ENCODE results near the gene ACOX3. TPM values are rescaled to one million over a fixed set of nuclear protein-coding genes. Genes with fewer than 3 reads are reported as not detected.

ACOX3 gene
- total RNA-seq, 6 donors from 2014 or later: 23.7 to 56.6 (median 31.8) TPM

DNA sequence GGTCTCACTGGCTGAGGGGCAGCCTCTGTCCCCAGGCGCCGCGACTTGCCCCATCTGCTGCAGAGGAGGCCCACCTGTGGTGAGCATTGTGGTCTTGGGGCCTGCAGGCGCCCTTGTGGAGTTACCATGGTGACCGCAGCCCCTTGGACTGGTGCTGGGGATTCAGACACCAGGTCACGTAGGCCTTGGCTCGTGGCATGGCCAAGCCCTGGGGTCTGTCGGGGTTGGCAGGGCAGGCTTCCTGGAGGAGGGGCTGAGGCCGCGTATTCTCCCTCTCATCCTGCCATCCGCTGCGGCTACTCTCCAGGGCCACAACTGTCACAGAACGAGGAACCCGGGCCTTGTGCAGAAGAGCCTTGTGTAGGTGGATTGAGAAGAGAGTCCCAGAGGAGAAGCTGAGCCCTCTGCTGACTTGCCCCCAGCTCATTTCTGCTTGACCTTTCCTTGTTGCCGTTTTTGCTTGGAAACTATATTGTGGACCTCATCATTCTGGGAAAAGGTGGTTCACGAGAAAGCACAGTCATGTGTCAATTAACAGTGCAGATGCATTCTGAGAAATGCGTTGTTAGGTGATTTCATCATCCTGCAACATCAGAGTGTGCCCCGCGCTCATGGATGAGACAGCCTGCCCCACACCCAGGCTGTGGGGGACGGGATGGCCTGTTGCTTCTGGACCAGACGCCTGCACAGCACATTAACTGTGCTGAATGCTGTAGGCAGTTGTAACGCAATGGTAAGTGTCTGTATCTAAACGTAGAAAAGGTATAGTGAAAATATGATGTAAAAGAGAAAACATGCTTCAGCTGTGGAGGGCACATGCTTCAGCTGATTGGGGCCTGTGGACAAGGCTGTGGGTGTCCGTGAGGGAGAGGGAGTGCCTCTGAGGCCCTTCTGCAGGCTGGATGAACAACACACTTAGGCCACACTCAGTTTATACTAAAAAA, 38.5 kb upstream of the ACOX3 start:
- Histone ChIP-seq H3K4me3 (no peak overlapping the region), H3K4me1 (no peaks in the 10 kb centered on the region), H3K9me3 (no peaks in the 10 kb centered on the region), H3K36me3 (peaks cover 0 to 33% (median 17%) of the 10 kb centered on the region in 4 donors), H3K27ac (no peak overlapping the region), H3K27me3 (no peaks in the 10 kb centered on the region)
- ATAC-seq (ENCODE audit: low FRiP score in 2 of 2): no peak
- 90 to 91% methylated on average over 20 to 24 of the region's 24 CpGs for WGBS, 2 donors
- peak in 1 of 2 donors; percentile 58 for DNase-seq
- no peak for TF ChIP-seq POLR2AphosphoS5 (IDR thresholded peaks at IDR 0.05)
- TF ChIP-seq, protein P1, sequence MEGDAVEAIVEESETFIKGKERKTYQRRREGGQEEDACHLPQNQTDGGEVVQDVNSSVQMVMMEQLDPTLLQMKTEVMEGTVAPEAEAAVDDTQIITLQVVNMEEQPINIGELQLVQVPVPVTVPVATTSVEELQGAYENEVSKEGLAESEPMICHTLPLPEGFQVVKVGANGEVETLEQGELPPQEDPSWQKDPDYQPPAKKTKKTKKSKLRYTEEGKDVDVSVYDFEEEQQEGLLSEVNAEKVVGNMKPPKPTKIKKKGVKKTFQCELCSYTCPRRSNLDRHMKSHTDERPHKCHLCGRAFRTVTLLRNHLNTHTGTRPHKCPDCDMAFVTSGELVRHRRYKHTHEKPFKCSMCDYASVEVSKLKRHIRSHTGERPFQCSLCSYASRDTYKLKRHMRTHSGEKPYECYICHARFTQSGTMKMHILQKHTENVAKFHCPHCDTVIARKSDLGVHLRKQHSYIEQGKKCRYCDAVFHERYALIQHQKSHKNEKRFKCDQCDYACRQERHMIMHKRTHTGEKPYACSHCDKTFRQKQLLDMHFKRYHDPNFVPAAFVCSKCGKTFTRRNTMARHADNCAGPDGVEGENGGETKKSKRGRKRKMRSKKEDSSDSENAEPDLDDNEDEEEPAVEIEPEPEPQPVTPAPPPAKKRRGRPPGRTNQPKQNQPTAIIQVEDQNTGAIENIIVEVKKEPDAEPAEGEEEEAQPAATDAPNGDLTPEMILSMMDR (IDR thresholded peaks at IDR 0.05): no peak
- TF ChIP-seq EP300 (IDR thresholded peaks at IDR 0.05): no peak
- no peak for TF ChIP-seq POLR2A (IDR thresholded peaks at IDR 0.05)

DNA sequence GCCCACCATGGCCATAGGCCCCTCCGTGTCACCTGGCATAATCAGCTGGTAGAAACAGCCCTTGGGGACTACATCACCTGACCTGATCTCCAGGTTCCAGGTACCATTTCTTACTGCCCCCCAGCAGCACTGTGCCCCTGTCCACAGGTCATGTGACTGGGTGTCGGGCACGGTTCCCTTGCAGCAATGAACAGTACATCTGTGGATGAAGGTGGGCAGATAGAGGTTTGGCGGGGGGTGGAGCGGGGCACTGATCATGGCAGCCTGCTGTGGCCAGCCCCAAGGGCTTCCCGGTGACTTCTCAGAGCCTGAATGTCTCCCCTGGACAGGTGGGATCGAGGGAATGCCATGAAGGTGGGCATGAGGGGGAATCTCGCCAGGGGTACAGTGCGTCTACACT, 37.8 kb upstream of the ACOX3 start:
- TF ChIP-seq POLR2AphosphoS5 (IDR thresholded peaks at IDR 0.05) (no peak), POLR2A (IDR thresholded peaks at IDR 0.05) (no peak), EP300 (IDR thresholded peaks at IDR 0.05) (no peak)
- TF ChIP-seq, protein P1 (IDR thresholded peaks at IDR 0.05): no peak
- no peak for DNase-seq
- WGBS, 2 donors: 96 to 97% methylated on average over 8 to 9 of the region's 9 CpGs
- H3K27ac ChIP-seq: no peak overlapping the region
- H3K36me3 ChIP-seq: peaks cover 0 to 33% (median 17%) of the 10 kb centered on the region in 4 donors
- H3K4me3 ChIP-seq: no peak overlapping the region
- peaks cover 0 to 3% (median under 1%) of the 10 kb centered on the region in 4 donors for H3K4me1 ChIP-seq
- no peaks in the 10 kb centered on the region for H3K27me3 ChIP-seq
- H3K9me3 ChIP-seq: no peaks in the 10 kb centered on the region
- no peak for ATAC-seq (ENCODE audit: low FRiP score in 2 of 2)

DNA sequence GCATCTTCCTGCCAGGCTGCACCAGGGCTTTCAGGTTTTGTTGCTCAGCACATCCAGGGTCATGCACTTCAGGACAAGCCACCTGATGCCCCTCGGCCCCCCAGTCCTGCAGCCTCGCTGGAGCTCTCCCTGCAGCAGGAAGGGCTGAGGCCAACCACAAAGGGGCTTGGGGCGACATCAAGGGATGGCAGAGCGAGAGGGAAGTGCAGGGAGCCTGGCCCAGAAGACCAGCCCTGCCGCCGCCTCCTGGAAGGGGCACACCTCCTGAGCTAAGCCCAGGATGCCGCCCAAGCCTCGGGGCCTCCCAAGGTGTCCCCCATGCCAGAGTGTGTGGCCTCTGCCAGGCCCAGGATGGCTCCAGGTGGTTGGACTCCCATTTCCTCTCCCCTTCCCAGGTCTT, 37.2 kb upstream of the ACOX3 start:
- Histone ChIP-seq H3K4me1 (peaks cover 0 to 7% (median 3%) of the 10 kb centered on the region in 4 donors), H3K4me3 (no peak overlapping the region), H3K36me3 (peaks cover 0 to 33% (median 17%) of the 10 kb centered on the region in 4 donors), H3K27ac (no peak overlapping the region), H3K27me3 (no peaks in the 10 kb centered on the region), H3K9me3 (no peaks in the 10 kb centered on the region)
- WGBS, 2 donors: 84 to 100% methylated on average over 2 to 8 of the region's 8 CpGs
- TF ChIP-seq POLR2A (IDR thresholded peaks at IDR 0.05): no peak
- TF ChIP-seq EP300 (IDR thresholded peaks at IDR 0.05): no peak
- TF ChIP-seq, protein P1 (IDR thresholded peaks at IDR 0.05): no peak
- TF ChIP-seq POLR2AphosphoS5 (IDR thresholded peaks at IDR 0.05): no peak
- DNase-seq (no peak), ATAC-seq (ENCODE audit: low FRiP score in 2 of 2) (peak in 1 of 2 donors; percentile 13)

DNA sequence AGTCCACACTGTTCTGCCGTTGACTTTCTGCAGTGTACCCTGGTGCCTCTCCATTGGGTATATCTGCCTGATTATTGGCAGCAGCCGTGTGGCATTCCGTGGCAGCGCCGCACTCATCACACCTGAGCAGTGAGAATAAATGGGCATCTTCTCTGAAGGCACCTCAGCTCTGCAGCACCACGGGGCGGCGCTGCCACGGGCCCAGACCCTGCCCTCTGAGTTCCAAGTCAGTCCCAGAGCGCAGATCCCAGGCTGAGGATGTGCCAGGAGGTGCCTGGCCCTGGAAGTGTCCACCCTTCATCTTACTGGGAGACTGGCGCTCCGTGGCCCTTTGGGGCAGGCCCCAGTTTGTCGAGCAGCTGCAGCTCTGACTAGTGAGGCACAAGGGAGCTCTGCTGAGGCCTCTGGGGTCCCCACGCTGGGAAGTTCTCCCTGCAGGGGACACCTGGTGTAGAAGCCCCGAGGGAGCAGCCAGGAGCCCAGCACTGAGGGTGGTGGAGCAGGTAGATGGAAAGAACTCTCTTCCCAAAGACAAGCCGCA, 36.6 kb upstream of the ACOX3 start:
- H3K9me3 ChIP-seq: no peaks in the 10 kb centered on the region
- H3K4me1 ChIP-seq: peaks cover 5 to 11% (median 7%) of the 10 kb centered on the region in 4 donors
- no peaks in the 10 kb centered on the region for H3K27me3 ChIP-seq
- no peak overlapping the region for H3K27ac ChIP-seq
- 91 to 94% methylated on average over 12 to 16 of the region's 16 CpGs for WGBS, 2 donors
- DNase-seq: peak in 1 of 2 donors; percentile 58
- no peak for TF ChIP-seq POLR2A (IDR thresholded peaks at IDR 0.05)
- no peak for TF ChIP-seq EP300 (IDR thresholded peaks at IDR 0.05)
- TF ChIP-seq, protein P1 (IDR thresholded peaks at IDR 0.05): no peak
- no peak for TF ChIP-seq POLR2AphosphoS5 (IDR thresholded peaks at IDR 0.05)
- H3K4me3 ChIP-seq: no peak overlapping the region
- ATAC-seq (ENCODE audit: low FRiP score in 2 of 2): no peak
- peaks cover 0 to 33% (median 17%) of the 10 kb centered on the region in 4 donors for H3K36me3 ChIP-seq
